DMS153 treated with DMSO at 0.1 percent for 48 hours (cell line): ENCODE data around the gene FOXC2.
A peak's percentile ranks its signal among the peaks of the same experiment; 100 is the strongest.

ENCODE experiments used
- DNase-seq: peaks from one replicate; lab custom pipeline; 2025; ENCODE audit not compliant: unreplicated experiment; lab: John Stamatoyannopoulos, UW

FOXC2 gene

DNA sequence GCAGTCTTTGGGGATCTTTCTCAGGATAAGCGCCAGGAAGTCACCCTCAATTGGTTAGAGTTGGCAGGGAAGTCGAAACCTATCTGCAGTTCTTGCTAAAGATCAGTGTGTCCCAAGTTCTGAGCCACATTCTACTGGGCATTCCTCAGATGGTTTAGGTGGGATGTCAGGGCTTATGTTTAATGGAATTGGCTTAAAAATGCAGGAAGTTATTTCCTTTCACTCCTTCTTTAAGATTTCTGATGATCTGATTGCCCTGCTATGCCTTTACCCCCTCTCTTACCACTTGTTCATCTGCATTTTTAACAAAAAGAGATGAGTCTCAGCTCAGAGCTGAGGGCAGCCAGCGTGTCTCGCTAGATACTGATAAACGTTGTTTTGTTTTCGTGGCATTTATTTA, 42.5 kb downstream of the FOXC2 start:
- no peak for DNase-seq

DNA sequence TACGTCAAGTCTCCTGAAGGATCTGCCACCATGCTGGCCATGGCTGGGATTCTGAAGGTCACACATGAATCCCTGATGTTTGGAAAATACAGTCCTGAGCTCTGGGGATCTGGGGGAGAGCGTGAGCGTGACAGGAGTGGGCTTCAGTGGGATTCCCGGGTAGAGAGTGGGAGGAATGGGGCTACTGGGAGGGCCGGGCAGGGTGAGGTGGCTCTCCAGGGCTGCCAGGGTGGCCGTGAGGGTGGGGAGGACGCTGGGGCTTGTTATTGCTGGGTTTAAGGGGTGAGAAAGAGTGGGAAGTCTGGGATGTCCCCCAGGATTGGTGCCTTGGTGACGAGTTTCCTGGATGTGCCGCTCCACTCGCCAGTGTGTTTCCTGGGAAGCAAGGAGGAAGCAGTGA, 43.0 kb downstream of the FOXC2 start:
- no peak for DNase-seq

DNA sequence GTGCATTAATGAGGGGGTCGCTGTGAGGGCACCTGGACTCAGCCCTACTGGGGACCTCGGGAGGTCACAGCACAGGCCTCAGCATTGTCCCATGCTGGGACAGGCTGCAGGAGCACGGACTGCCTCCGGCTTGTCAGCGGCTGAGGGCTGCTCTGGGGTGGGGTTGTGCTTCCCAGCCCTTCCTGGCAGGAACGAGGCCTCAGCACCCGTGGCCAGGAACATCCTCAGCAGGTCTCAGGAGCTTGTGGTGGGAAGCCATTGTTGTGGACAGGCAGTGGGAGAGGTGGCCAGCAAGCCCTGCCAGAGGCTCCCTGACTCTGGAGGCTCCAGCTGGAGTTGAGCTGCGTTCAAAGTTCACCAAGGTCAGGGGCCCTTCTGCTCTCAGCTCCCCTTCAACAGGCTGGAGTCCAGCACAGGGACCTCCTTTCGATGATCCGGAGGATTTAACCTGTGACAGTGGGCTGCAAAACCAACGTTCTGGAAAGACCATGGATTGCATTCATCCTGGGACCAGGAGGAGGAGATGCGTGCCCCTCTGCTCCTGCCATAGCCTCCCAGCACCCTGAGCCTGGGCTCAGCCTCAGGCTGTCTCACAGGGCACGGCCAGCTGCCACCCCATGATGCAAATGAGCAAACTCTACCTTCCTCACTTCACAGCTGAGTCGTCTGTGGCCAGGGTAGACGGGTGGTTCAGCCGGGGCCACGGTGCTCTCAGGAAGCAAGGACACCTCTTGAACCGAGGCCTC, 44.3 kb downstream of the FOXC2 start:
- no peak for DNase-seq

DNA sequence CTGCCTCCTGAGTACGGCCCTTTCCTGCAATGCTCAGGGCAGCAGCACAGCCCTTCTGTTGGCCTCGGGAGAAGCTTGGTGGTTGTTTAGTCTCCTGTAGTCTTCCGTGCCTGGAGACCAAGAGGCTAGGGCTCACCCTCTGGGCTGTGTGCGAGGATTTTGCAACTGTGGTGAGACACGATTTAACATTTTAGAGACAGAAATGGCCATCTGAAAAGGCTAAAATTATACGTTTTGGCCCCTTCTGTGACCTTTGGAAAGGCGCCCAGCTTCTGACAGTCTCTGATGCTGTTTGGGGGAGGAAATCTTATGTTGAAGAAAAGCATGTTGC, 44.9 kb downstream of the FOXC2 start:
- no peak for DNase-seq

- DNase-seq: no peak
Measured at GRCh38 chr16:86611941-86612340, 45.3 kb downstream of the FOXC2 start.

GRCh38 chr16:86614699-86615098, 48.1 kb downstream of the FOXC2 start:
- DNase-seq: no peak

GRCh38 chr16:86616906-86617305, 50.3 kb downstream of the FOXC2 start:
- DNase-seq: no peak

- peak; percentile 19 for DNase-seq
Measured at GRCh38 chr16:86618431-86619238, 52.0 kb downstream of the FOXC2 start.
